WTC11 (cell line): ENCODE measurements around the gene ZNF516. TPM values are rescaled to one million over a fixed set of nuclear protein-coding genes. Genes with fewer than 3 reads are reported as not detected.

ENCODE experiments used
- ATAC-seq: fragments of 200-7000 bp; cut with Tn5 transposase; 2 replicates; pipeline ENCODE4 v1.10.0; 2021; ENCODE audit warnings: mild to moderate bottlenecking, moderate library complexity
- CTCF ChIA-PET: fragments of 300-600 bp; sonication (Branson Sonifier 250); formaldehyde crosslinking; loops from one replicate; lab custom pipeline; 2021; ENCODE audit warnings: antibody characterized with exemption; lab: Charles Lee
- POLR2A ChIA-PET: fragments of 350-600 bp; sonication (Branson Sonifier 250); formaldehyde crosslinking; loops from one replicate; lab custom pipeline; 2021; ENCODE audit warnings: antibody characterized with exemption; lab: Charles Lee
- DNase-seq: peaks from one replicate; pipeline ENCODE4 v3.0.0; 2021; ENCODE audit warnings: low spot score
- H3K27ac Mint-ChIP-seq: 2 replicates; pipeline ENCODE4 v1.8.0; 2021; ENCODE audit warnings: mixed read lengths
- H3K27me3 Mint-ChIP-seq: 2 replicates; pipeline ENCODE4 v1.8.0; 2021; ENCODE audit warnings: low read depth, mild to moderate bottlenecking, moderate library complexity, mixed read lengths
- H3K36me3 Mint-ChIP-seq: 2 replicates; pipeline ENCODE4 v1.8.0; 2021; ENCODE audit warnings: mixed read lengths
- H3K4me1 Mint-ChIP-seq: 2 replicates; pipeline ENCODE4 v1.8.0; 2022; ENCODE audit warnings: mixed read lengths
- H3K4me3 Mint-ChIP-seq: 2 replicates; pipeline ENCODE4 v1.8.0; 2021; ENCODE audit warnings: mild to moderate bottlenecking, moderate library complexity, mixed read lengths
- H3K9me3 Mint-ChIP-seq: 2 replicates; pipeline ENCODE4 v1.8.0; 2021; ENCODE audit warnings: mixed read lengths
- ELF4 ChIP-seq: sonication (generic); formaldehyde crosslinking; IDR thresholded peaks from 2 replicates; pipeline ENCODE4 v1.8.1; 2022; ENCODE audit warnings: low read depth, mild to moderate bottlenecking, moderate library complexity, missing genetic modification reagents
- ESRRA ChIP-seq: sonication (generic); formaldehyde crosslinking; IDR thresholded peaks from 2 replicates; pipeline ENCODE4 v1.8.1; 2022; ENCODE audit warnings: mild to moderate bottlenecking, missing genetic modification reagents, borderline replicate concordance
- GABPB1 ChIP-seq: sonication (generic); formaldehyde crosslinking; IDR thresholded peaks from 2 replicates; pipeline ENCODE4 v1.8.1; 2023; ENCODE audit warnings: mild to moderate bottlenecking, missing genetic modification reagents
- GTF2I ChIP-seq: fragments of 250-450 bp; sonication (Bioruptor Pico); conservative IDR thresholded peaks from 2 replicates; pipeline ENCODE4 v1.4.0; 2021; ENCODE audit warnings: mild to moderate bottlenecking
- JAZF1 ChIP-seq: fragments of 250-450 bp; sonication (Bioruptor Pico); IDR thresholded peaks from 2 replicates; pipeline ENCODE4 v1.9.0; 2021; ENCODE audit warnings: moderate library complexity, mild to moderate bottlenecking, inconsistent platforms
- MYBL2 ChIP-seq: sonication (generic); formaldehyde crosslinking; IDR thresholded peaks from 2 replicates; pipeline ENCODE4 v1.8.1; 2023; ENCODE audit warnings: mild to moderate bottlenecking, moderate library complexity, missing genetic modification reagents
- NFYB ChIP-seq: sonication (generic); formaldehyde crosslinking; conservative IDR thresholded peaks from 2 replicates; pipeline ENCODE4 v1.8.0; 2022; ENCODE audit warnings: low read depth, missing genetic modification reagents
- OVOL2 ChIP-seq: fragments of 250-450 bp; sonication (Bioruptor Pico); IDR thresholded peaks from 2 replicates; pipeline ENCODE4 v1.9.0; 2021; ENCODE audit warnings: mild to moderate bottlenecking, borderline replicate concordance
- RORB ChIP-seq: fragments of 250-450 bp; sonication (Bioruptor Pico); IDR thresholded peaks from 2 replicates; pipeline ENCODE4 v1.9.0; 2021; ENCODE audit warnings: mild to moderate bottlenecking
- SP1 ChIP-seq: sonication (generic); formaldehyde crosslinking; conservative IDR thresholded peaks from 2 replicates; pipeline ENCODE4 v1.8.1; 2022; ENCODE audit warnings: missing genetic modification reagents
- TCF7 ChIP-seq: sonication (generic); formaldehyde crosslinking; IDR thresholded peaks from 2 replicates; pipeline ENCODE4 v1.8.0; 2022; ENCODE audit warnings: mild to moderate bottlenecking, low read depth, missing genetic modification reagents, moderate library complexity
- ZNF219 ChIP-seq: sonication (generic); formaldehyde crosslinking; IDR thresholded peaks from 2 replicates; pipeline ENCODE4 v1.8.0; 2023; ENCODE audit warnings: missing genetic modification reagents, mild to moderate bottlenecking, borderline replicate concordance
- ZNF232 ChIP-seq: sonication (generic); formaldehyde crosslinking; IDR thresholded peaks from 2 replicates; pipeline ENCODE4 v1.8.0; 2022; ENCODE audit warnings: mild to moderate bottlenecking, missing genetic modification reagents
- total RNA-seq: library from RNA; stranded (reverse); gene quantifications from 3 replicates; pipeline ENCODE4 v1.2.3, GENCODE V29; 2021
- TF ChIP-seq, protein P1 (sequence below): sonication (generic); formaldehyde crosslinking; IDR thresholded peaks from 2 replicates; pipeline ENCODE4 v1.8.0; 2022; ENCODE audit warnings: mild to moderate bottlenecking, missing genetic modification reagents
- TF ChIP-seq, protein P2 (sequence below): sonication (generic); formaldehyde crosslinking; IDR thresholded peaks from 2 replicates; pipeline ENCODE4 v1.8.1; 2023; ENCODE audit warnings: mild to moderate bottlenecking, moderate library complexity, missing genetic modification reagents
- TF ChIP-seq, protein P3 (sequence below): sonication (generic); formaldehyde crosslinking; IDR thresholded peaks from 2 replicates; pipeline ENCODE4 v1.8.0; 2023; ENCODE audit warnings: mild to moderate bottlenecking, missing genetic modification reagents
- TF ChIP-seq, protein P4 (sequence below): sonication (generic); formaldehyde crosslinking; IDR thresholded peaks from 2 replicates; pipeline ENCODE4 v1.8.1; 2022; ENCODE audit warnings: mild to moderate bottlenecking, moderate library complexity, missing genetic modification reagents
- TF ChIP-seq, protein P5 (sequence below): sonication (generic); formaldehyde crosslinking; IDR thresholded peaks from 2 replicates; pipeline ENCODE4 v1.8.1; 2022; ENCODE audit warnings: mild to moderate bottlenecking, missing genetic modification reagents, moderate library complexity, borderline replicate concordance
- TF ChIP-seq, protein P6 (sequence below): sonication (generic); formaldehyde crosslinking; IDR thresholded peaks from 2 replicates; pipeline ENCODE4 v1.8.0; 2022; ENCODE audit warnings: mild to moderate bottlenecking, missing genetic modification reagents
- TF ChIP-seq, protein P7 (sequence below): fragments of 250-450 bp; sonication (Bioruptor Pico); IDR thresholded peaks from 2 replicates; pipeline ENCODE4 v1.9.0; 2021; ENCODE audit warnings: mild to moderate bottlenecking
- TF ChIP-seq, protein P8 (sequence below): sonication (generic); formaldehyde crosslinking; IDR thresholded peaks from 2 replicates; pipeline ENCODE4 v1.8.1; 2023; ENCODE audit warnings: mild to moderate bottlenecking, missing genetic modification reagents

The ZNF516 gene
- total RNA-seq, 1 experiment from 2014 or later = 58.6 TPM

DNA sequence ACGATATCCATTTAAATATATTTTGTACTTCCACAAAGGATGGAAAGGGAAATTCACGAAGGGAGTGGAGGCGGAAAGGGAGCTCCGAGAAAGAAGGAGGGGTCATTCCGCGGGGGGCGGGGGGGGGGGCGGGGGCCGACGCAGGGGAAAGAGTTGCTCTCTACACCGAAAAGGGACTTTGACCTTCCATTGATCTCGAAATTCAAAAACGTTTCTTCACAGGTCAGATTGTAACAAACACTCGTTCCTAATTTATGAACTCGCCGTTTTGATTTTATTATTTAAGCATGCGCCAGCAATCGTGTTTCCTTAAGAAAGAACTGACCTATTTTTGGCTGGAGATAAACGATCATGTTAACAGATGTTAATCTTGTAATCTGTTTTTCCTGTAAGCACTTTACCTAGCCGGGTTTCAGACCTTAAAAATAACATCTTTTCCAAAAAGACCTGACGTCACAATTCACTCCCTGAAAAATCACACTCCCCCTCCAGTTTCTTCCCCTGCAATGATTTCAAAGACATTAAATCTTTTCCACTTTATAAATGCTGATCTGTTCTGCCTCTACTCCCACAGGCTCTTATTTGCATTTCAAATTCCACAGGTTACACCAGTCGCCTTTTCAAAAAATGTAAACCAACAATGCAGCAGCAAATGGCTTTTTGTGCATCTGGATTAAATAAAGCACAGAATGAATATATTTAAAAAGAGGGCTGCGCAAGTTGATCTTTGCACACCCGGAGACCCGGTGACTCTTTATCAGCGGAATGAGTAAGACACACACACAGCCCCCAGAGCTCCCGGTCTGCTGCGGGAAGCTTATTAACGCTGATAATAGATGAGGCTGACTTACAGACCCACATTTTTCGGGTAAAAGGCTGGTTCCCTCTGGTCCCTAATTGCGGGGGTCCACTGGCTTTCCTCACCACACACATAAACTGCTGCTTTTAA is 1.6 kb downstream of the ZNF516 start (continued):
- TF ChIP-seq, protein P1, sequence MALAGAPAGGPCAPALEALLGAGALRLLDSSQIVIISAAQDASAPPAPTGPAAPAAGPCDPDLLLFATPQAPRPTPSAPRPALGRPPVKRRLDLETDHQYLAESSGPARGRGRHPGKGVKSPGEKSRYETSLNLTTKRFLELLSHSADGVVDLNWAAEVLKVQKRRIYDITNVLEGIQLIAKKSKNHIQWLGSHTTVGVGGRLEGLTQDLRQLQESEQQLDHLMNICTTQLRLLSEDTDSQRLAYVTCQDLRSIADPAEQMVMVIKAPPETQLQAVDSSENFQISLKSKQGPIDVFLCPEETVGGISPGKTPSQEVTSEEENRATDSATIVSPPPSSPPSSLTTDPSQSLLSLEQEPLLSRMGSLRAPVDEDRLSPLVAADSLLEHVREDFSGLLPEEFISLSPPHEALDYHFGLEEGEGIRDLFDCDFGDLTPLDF = no peak
- TF ChIP-seq JAZF1 (CRISPR knock-in tag) = no peak

DNA sequence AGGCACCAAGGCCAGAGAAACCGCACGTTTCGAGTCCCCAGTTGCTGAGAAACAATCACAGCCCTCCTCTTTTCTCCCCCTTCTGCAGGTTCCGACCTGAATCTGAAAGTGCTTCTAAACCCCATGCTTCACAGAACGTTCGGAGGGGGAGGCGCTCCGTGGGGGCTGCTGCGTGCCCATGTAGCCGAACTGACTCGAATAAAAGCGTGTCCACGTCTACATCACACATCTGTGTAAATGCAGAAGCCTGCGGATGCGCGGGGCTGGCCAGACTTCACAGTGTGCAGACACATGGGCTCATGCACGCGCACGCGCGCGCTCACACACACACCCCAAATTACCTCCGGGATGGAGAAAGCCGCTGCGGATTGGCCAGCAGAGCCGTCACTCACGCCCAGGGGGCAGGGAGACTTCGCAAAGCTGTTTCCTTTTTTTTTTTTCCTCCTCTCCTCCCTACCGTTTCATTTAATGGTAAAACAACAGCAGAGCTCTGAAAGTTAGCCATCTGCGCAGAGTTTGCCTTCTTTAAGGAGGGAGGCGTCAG is 2.3 kb downstream of the ZNF516 start:
- ATAC-seq (peak; percentile 48), DNase-seq (peak; percentile 100)
- H3K9me3 Mint-ChIP-seq = no peaks in the 10 kb centered on the region
- H3K36me3 Mint-ChIP-seq = no peaks in the 10 kb centered on the region
- peak overlapping the region; percentile 75 for H3K4me3 Mint-ChIP-seq
- H3K27me3 Mint-ChIP-seq = peaks cover 69% of the 10 kb centered on the region
- CTCF ChIA-PET = interaction anchor here (0.5 to 1.6 kb wide), 2 partner anchors 26 to 139 kb away, joined by 3 to 4 read pairs; no protein-coding TSS in a partner anchor
- POLR2A ChIA-PET = interaction anchor here (0.7 to 1.6 kb wide), 5 partner anchors 9 to 127 kb away, joined by 3 to 9 read pairs (median 3); no protein-coding TSS in a partner anchor
- H3K4me1 Mint-ChIP-seq = peaks cover 46% of the 10 kb centered on the region
- H3K27ac Mint-ChIP-seq = peak overlapping the region; percentile 59
- TF ChIP-seq ELF4 (CRISPR knock-in tag) (no peak), OVOL2 (CRISPR knock-in tag) (no peak), ESRRA (CRISPR knock-in tag) (no peak), GTF2I (CRISPR knock-in tag) (no peak), SP1 (CRISPR knock-in tag) (no peak; the same call in 1 of the 2 replicates), GABPB1 (no peak; the same call in 1 of the 2 replicates), MYBL2 (CRISPR knock-in tag) (no peak), RORB (CRISPR knock-in tag) (no peak), ZNF232 (CRISPR knock-in tag) (no peak; the same call in 1 of the 2 replicates), ZNF219 (CRISPR knock-in tag) (no peak), NFYB (CRISPR knock-in tag) (peak; percentile 62), TCF7 (CRISPR knock-in tag) (no peak)
- TF ChIP-seq, protein P2, sequence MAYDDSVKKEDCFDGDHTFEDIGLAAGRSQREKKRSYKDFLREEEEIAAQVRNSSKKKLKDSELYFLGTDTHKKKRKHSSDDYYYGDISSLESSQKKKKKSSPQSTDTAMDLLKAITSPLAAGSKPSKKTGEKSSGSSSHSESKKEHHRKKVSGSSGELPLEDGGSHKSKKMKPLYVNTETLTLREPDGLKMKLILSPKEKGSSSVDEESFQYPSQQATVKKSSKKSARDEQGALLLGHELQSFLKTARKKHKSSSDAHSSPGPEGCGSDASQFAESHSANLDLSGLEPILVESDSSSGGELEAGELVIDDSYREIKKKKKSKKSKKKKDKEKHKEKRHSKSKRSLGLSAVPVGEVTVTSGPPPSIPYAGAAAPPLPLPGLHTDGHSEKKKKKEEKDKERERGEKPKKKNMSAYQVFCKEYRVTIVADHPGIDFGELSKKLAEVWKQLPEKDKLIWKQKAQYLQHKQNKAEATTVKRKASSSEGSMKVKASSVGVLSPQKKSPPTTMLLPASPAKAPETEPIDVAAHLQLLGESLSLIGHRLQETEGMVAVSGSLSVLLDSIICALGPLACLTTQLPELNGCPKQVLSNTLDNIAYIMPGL (CRISPR knock-in tag) = no peak
- TF ChIP-seq, protein P3, sequence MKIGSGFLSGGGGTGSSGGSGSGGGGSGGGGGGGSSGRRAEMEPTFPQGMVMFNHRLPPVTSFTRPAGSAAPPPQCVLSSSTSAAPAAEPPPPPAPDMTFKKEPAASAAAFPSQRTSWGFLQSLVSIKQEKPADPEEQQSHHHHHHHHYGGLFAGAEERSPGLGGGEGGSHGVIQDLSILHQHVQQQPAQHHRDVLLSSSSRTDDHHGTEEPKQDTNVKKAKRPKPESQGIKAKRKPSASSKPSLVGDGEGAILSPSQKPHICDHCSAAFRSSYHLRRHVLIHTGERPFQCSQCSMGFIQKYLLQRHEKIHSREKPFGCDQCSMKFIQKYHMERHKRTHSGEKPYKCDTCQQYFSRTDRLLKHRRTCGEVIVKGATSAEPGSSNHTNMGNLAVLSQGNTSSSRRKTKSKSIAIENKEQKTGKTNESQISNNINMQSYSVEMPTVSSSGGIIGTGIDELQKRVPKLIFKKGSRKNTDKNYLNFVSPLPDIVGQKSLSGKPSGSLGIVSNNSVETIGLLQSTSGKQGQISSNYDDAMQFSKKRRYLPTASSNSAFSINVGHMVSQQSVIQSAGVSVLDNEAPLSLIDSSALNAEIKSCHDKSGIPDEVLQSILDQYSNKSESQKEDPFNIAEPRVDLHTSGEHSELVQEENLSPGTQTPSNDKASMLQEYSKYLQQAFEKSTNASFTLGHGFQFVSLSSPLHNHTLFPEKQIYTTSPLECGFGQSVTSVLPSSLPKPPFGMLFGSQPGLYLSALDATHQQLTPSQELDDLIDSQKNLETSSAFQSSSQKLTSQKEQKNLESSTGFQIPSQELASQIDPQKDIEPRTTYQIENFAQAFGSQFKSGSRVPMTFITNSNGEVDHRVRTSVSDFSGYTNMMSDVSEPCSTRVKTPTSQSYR (CRISPR knock-in tag) = 0 out of 2 replicates have a peak, but pooled peaks have one; percentile 2
- TF ChIP-seq, protein P4, sequence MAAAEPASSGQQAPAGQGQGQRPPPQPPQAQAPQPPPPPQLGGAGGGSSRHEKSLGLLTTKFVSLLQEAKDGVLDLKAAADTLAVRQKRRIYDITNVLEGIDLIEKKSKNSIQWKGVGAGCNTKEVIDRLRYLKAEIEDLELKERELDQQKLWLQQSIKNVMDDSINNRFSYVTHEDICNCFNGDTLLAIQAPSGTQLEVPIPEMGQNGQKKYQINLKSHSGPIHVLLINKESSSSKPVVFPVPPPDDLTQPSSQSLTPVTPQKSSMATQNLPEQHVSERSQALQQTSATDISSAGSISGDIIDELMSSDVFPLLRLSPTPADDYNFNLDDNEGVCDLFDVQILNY (CRISPR knock-in tag) = no peak
- TF ChIP-seq, protein P5, sequence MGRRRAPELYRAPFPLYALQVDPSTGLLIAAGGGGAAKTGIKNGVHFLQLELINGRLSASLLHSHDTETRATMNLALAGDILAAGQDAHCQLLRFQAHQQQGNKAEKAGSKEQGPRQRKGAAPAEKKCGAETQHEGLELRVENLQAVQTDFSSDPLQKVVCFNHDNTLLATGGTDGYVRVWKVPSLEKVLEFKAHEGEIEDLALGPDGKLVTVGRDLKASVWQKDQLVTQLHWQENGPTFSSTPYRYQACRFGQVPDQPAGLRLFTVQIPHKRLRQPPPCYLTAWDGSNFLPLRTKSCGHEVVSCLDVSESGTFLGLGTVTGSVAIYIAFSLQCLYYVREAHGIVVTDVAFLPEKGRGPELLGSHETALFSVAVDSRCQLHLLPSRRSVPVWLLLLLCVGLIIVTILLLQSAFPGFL (CRISPR knock-in tag) = no peak
- TF ChIP-seq, protein P6, sequence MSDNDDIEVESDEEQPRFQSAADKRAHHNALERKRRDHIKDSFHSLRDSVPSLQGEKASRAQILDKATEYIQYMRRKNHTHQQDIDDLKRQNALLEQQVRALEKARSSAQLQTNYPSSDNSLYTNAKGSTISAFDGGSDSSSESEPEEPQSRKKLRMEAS (CRISPR knock-in tag) = peak; percentile 70; the same call in 1 of the 2 replicates
- TF ChIP-seq, protein P7, sequence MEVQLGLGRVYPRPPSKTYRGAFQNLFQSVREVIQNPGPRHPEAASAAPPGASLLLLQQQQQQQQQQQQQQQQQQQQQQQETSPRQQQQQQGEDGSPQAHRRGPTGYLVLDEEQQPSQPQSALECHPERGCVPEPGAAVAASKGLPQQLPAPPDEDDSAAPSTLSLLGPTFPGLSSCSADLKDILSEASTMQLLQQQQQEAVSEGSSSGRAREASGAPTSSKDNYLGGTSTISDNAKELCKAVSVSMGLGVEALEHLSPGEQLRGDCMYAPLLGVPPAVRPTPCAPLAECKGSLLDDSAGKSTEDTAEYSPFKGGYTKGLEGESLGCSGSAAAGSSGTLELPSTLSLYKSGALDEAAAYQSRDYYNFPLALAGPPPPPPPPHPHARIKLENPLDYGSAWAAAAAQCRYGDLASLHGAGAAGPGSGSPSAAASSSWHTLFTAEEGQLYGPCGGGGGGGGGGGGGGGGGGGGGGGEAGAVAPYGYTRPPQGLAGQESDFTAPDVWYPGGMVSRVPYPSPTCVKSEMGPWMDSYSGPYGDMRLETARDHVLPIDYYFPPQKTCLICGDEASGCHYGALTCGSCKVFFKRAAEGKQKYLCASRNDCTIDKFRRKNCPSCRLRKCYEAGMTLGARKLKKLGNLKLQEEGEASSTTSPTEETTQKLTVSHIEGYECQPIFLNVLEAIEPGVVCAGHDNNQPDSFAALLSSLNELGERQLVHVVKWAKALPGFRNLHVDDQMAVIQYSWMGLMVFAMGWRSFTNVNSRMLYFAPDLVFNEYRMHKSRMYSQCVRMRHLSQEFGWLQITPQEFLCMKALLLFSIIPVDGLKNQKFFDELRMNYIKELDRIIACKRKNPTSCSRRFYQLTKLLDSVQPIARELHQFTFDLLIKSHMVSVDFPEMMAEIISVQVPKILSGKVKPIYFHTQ = no peak
- TF ChIP-seq, protein P8, sequence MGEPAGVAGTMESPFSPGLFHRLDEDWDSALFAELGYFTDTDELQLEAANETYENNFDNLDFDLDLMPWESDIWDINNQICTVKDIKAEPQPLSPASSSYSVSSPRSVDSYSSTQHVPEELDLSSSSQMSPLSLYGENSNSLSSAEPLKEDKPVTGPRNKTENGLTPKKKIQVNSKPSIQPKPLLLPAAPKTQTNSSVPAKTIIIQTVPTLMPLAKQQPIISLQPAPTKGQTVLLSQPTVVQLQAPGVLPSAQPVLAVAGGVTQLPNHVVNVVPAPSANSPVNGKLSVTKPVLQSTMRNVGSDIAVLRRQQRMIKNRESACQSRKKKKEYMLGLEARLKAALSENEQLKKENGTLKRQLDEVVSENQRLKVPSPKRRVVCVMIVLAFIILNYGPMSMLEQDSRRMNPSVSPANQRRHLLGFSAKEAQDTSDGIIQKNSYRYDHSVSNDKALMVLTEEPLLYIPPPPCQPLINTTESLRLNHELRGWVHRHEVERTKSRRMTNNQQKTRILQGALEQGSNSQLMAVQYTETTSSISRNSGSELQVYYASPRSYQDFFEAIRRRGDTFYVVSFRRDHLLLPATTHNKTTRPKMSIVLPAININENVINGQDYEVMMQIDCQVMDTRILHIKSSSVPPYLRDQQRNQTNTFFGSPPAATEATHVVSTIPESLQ (CRISPR knock-in tag) = no peak
